Loucy (cell line): ENCODE results near the gene CLSTN3.

Experiments
- H2AFZ ChIP-seq: fragments of 200-600 bp; sonication (generic); 2 replicates; pipeline ENCODE4 v1.6.0; 2016; ENCODE audit warnings: antibody characterized with exemption, mild to moderate bottlenecking, low read length, moderate library complexity
- H3F3A ChIP-seq: fragments of 200-600 bp; 2 replicates; pipeline ENCODE4 v1.6.0; 2016; ENCODE audit warnings: antibody characterized with exemption, low read depth, mild to moderate bottlenecking
- H3K27me3 ChIP-seq: fragments of 200-600 bp; sonication (generic); 2 replicates; pipeline ENCODE4 v1.6.1; 2014; ENCODE audit warnings: low read length, mild to moderate bottlenecking; ENCODE audit not compliant: insufficient read depth, poor library complexity, severe bottlenecking
- H3K36me3 ChIP-seq: fragments of 200-600 bp; sonication (generic); 2 replicates; pipeline ENCODE4 v1.6.1; 2016; ENCODE audit warnings: low read length; ENCODE audit not compliant: insufficient read depth
- H3K4me1 ChIP-seq: fragments of 200-600 bp; sonication (generic); 2 replicates; pipeline ENCODE4 v1.5.1; 2014; ENCODE audit warnings: low read length, mild to moderate bottlenecking; ENCODE audit not compliant: insufficient read depth, poor library complexity, severe bottlenecking
- H3K4me2 ChIP-seq: fragments of 200-600 bp; sonication (generic); 2 replicates; pipeline ENCODE4 v1.6.0; 2014; ENCODE audit warnings: antibody characterized with exemption, low read length, low read depth, mild to moderate bottlenecking; ENCODE audit not compliant: poor library complexity, severe bottlenecking
- H3K4me3 ChIP-seq: fragments of 200-600 bp; sonication (generic); 2 replicates; pipeline ENCODE4 v1.5.1; 2014; ENCODE audit warnings: low read length, mild to moderate bottlenecking, mixed read lengths; ENCODE audit not compliant: poor library complexity, severe bottlenecking
- H3K79me2 ChIP-seq: fragments of 200-600 bp; sonication (generic); 2 replicates; pipeline ENCODE4 v1.6.1; 2014; ENCODE audit warnings: low read length; ENCODE audit not compliant: insufficient read depth
- H3K9ac ChIP-seq: fragments of 200-600 bp; sonication (generic); 2 replicates; pipeline ENCODE4 v1.6.0; 2014; ENCODE audit warnings: mild to moderate bottlenecking, low read depth, low read length, moderate library complexity; ENCODE audit not compliant: poor library complexity, severe bottlenecking
- H3K9me2 ChIP-seq: fragments of 200-600 bp; sonication (generic); replicated peaks from 2 replicates; pipeline ENCODE4 v1.6.1; 2016; ENCODE audit warnings: low read depth, low read length, mixed read lengths
- H3K9me3 ChIP-seq: fragments of 200-600 bp; sonication (generic); 2 replicates; pipeline ENCODE4 v1.6.1; 2014; ENCODE audit warnings: mild to moderate bottlenecking, antibody characterized with exemption, low read length, low read depth; ENCODE audit not compliant: insufficient read depth
- H4K20me1 ChIP-seq: fragments of 200-600 bp; sonication (generic); 2 replicates; pipeline ENCODE4 v1.6.0; 2014; ENCODE audit warnings: antibody characterized with exemption, low read length, mild to moderate bottlenecking; ENCODE audit not compliant: insufficient read depth, poor library complexity, severe bottlenecking
- EZH2phosphoT487 ChIP-seq: fragments of 200-600 bp; IDR thresholded peaks from 2 replicates; pipeline ENCODE4 v1.6.1; 2018; ENCODE audit warnings: antibody characterized with exemption, mild to moderate bottlenecking, moderate library complexity, borderline replicate concordance
- TF ChIP-seq, protein P1 (sequence below): fragments of 200-600 bp; sonication (generic); conservative IDR thresholded peaks from 2 replicates; pipeline ENCODE4 v1.5.1; 2014; ENCODE audit warnings: mild to moderate bottlenecking, antibody characterized with exemption, low read length

The CLSTN3 gene

DNA sequence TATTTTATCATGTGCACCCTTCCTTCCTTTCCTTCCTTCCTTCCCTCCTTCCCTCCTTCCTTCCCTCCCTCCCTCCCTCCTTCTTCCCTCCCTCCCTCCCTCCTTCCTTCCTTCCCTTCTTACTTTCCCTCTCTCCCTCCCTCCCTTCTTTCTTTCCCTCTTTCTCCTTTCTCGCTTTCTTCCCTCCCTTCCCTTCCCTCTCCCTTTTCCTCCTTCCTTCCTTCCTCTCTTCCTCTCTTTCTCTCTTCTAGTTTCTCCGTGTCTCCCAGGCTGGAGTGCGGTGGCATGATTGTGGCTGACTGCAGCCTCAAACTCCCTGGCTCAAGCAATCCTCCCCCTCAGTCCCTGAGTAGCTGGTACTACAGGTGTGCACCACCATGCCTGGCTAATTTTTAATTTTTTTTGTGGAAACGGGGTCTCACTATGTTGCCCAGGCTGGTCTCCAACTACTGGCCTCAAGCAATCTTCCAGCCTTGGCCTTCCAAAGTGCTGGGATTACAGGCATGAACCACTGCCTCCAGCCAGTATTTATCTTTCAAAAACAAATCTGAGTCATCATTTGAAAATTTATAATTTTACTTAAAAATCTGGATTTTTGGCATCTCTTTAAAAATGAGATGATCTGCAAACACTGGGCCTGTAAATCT is 29.0 kb upstream of the CLSTN3 start:
- no peaks in the 10 kb centered on the region for H3K9me2 ChIP-seq
- no peak for TF ChIP-seq EZH2phosphoT487
- TF ChIP-seq, protein P1, sequence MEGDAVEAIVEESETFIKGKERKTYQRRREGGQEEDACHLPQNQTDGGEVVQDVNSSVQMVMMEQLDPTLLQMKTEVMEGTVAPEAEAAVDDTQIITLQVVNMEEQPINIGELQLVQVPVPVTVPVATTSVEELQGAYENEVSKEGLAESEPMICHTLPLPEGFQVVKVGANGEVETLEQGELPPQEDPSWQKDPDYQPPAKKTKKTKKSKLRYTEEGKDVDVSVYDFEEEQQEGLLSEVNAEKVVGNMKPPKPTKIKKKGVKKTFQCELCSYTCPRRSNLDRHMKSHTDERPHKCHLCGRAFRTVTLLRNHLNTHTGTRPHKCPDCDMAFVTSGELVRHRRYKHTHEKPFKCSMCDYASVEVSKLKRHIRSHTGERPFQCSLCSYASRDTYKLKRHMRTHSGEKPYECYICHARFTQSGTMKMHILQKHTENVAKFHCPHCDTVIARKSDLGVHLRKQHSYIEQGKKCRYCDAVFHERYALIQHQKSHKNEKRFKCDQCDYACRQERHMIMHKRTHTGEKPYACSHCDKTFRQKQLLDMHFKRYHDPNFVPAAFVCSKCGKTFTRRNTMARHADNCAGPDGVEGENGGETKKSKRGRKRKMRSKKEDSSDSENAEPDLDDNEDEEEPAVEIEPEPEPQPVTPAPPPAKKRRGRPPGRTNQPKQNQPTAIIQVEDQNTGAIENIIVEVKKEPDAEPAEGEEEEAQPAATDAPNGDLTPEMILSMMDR: no peak
- no peaks in the 10 kb centered on the region for H3F3A ChIP-seq
- H3K4me3 ChIP-seq: no peak overlapping the region
- peaks cover 12% of the 10 kb centered on the region for H3K4me1 ChIP-seq
- no peaks in the 10 kb centered on the region for H4K20me1 ChIP-seq
- H3K9ac ChIP-seq: no peak overlapping the region
- H3K36me3 ChIP-seq: no peaks in the 10 kb centered on the region
- H2AFZ ChIP-seq: no peak overlapping the region
- H3K27me3 ChIP-seq: no peaks in the 10 kb centered on the region
- no peaks in the 10 kb centered on the region; the same call in 1 of the 2 replicates for H3K79me2 ChIP-seq
- H3K9me3 ChIP-seq: peaks cover 4% of the 10 kb centered on the region; the same call in 1 of the 2 replicates
- no peak overlapping the region for H3K4me2 ChIP-seq

DNA sequence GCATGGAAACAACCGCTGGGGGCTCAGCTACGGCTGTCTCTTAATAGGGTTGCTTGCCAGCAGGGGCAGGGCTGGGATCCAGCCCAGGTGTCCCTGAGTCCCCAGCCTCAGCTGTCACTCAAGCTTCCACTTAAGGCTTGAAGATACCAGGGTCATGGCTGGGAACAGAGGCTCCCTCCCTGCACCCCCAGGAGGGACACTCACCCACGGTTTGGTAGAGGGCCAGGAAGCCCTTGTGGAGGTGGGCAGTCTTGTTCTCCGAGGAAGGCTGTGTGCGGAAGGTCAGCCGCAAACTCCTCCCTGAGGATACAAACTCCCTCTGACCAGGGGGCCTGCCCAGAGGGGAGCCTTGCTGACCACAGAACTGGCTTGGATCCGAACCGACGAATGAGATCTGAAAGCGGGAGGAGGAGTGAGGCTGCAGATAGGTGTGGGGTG is 28.5 kb upstream of the CLSTN3 start:
- Histone ChIP-seq H2AFZ (no peak overlapping the region), H4K20me1 (no peaks in the 10 kb centered on the region), H3K4me1 (peaks cover 12% of the 10 kb centered on the region), H3K9ac (no peak overlapping the region), H3K4me2 (no peak overlapping the region), H3K4me3 (no peak overlapping the region), H3K9me3 (peaks cover 6% of the 10 kb centered on the region; the same call in 1 of the 2 replicates), H3K36me3 (no peaks in the 10 kb centered on the region), H3K27me3 (no peaks in the 10 kb centered on the region), H3K9me2 (no peaks in the 10 kb centered on the region), H3K79me2 (no peaks in the 10 kb centered on the region; the same call in 1 of the 2 replicates), H3F3A (peaks cover 4% of the 10 kb centered on the region; the same call in 1 of the 2 replicates)
- TF ChIP-seq, protein P1: no peak
- no peak for TF ChIP-seq EZH2phosphoT487

DNA sequence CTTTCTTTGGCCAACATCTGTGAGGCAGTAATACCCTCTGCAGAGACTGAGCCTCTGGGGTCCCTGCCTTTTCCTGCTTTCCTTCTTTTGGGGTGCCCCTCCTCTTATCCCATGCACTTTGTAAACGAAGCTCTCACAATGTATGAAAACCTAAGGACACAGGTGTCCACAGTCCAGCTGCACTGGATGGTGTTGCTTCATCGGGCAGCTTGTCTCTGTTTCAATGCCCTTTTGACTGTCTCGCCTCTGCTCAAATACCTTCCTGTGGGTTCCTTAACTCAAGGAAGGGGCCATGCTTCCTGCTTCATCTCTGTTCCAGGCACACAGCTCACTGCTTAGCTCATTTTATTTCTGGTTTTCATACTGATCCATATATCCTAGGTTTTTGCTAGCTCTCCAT is 27.6 kb upstream of the CLSTN3 start:
- Histone ChIP-seq H3K9me2 (no peaks in the 10 kb centered on the region), H4K20me1 (no peaks in the 10 kb centered on the region), H3K9me3 (peaks cover 6% of the 10 kb centered on the region; the same call in 1 of the 2 replicates), H3K27me3 (no peaks in the 10 kb centered on the region), H3K9ac (no peak overlapping the region), H3K4me3 (no peak overlapping the region), H3F3A (peaks cover 4% of the 10 kb centered on the region; the same call in 1 of the 2 replicates), H3K4me1 (peaks cover 13% of the 10 kb centered on the region), H3K4me2 (peak overlapping the region; percentile 6), H3K79me2 (peaks cover 4% of the 10 kb centered on the region; the same call in 1 of the 2 replicates), H2AFZ (no peak overlapping the region), H3K36me3 (no peaks in the 10 kb centered on the region)
- TF ChIP-seq, protein P1: no peak
- no peak for TF ChIP-seq EZH2phosphoT487
